K562 (cell line): ENCODE results near the gene FBXO36. TPM values are rescaled to one million over a fixed set of nuclear protein-coding genes. Genes with fewer than 3 reads are reported as not detected.

ENCODE experiments used
- BMI1 ChIP-seq: fragments of 150-350 bp; IDR thresholded peaks from 2 replicates; pipeline ENCODE4 v1.6.1; 2014; ENCODE audit warnings: low read length
- HDAC3 ChIP-seq: fragments of 450-650 bp; IDR thresholded peaks from 2 replicates; pipeline ENCODE4 v1.6.1; 2018; ENCODE audit warnings: borderline replicate concordance, mild to moderate bottlenecking, moderate library complexity; ENCODE audit not compliant: partially characterized antibody
- HMBOX1 ChIP-seq: sonication (generic); IDR thresholded peaks from 2 replicates; pipeline ENCODE4 v1.6.1; 2016
- OTX1 ChIP-seq: fragments of 450-650 bp; formaldehyde crosslinking; IDR thresholded peaks from 2 replicates; pipeline ENCODE4 v1.4.0; 2022; ENCODE audit warnings: mild to moderate bottlenecking
- SMARCE1 ChIP-seq: fragments of 450-650 bp; IDR thresholded peaks from 2 replicates; pipeline ENCODE4 v1.7.1; 2016; ENCODE audit warnings: mild to moderate bottlenecking
- SRSF9 ChIP-seq: fragments of 200-400 bp; formaldehyde crosslinking; IDR thresholded peaks from 2 replicates; pipeline ENCODE4 v1.6.1; 2017; ENCODE audit warnings: low read depth, low read length, borderline replicate concordance
- TAF1 ChIP-seq: IDR thresholded peaks from 2 replicates; pipeline ENCODE4 v1.6.1; 2011; ENCODE audit warnings: mild to moderate bottlenecking, low read length, moderate library complexity; ENCODE audit not compliant: insufficient read depth, control insufficient read depth, severe bottlenecking; ENCODE audit errors: extremely low read depth
- TEAD1 ChIP-seq, 2 experiments: fragments of 450-650 bp in 1 of 2; sonication (generic) in 1 of 2; formaldehyde crosslinking; IDR thresholded peaks; 2 replicates each; pipeline versions ENCODE4 v1.4.0 to v1.8.0; 2020 to 2022; ENCODE audit warnings: mild to moderate bottlenecking in 2 of 2, missing genetic modification reagents in 1 of 2
- ZNF121 ChIP-seq: sonication (generic); formaldehyde crosslinking; conservative IDR thresholded peaks from 2 replicates; pipeline ENCODE4 v1.8.0; 2022; ENCODE audit warnings: missing genetic modification reagents
- ZNF277 ChIP-seq: fragments of 250-450 bp; sonication (Bioruptor Pico); IDR thresholded peaks from 2 replicates; pipeline ENCODE4 v1.8.0; 2022; ENCODE audit warnings: inconsistent platforms, mild to moderate bottlenecking, moderate library complexity, borderline replicate concordance
- ZNF589 ChIP-seq: fragments of 200-800 bp; sonication (Bioruptor generic); IDR thresholded peaks from 2 replicates; pipeline ENCODE4 v1.6.1; 2016; ENCODE audit warnings: low read depth, missing genetic modification characterization, missing compliant biosample characterization
- ZNF764 ChIP-seq: fragments of 250-450 bp; sonication (Bioruptor Pico); IDR thresholded peaks from 2 replicates; pipeline ENCODE4 v1.4.0; 2020; ENCODE audit warnings: low read depth, mild to moderate bottlenecking, moderate library complexity
- polyA plus RNA-seq, 8 experiments: library from polyadenylated mRNA; depleted of rRNA in 4 of 8; stranded (reverse) in 5 of 8; unstranded in 3 of 8; fragments of >200 nt; fragmentation: Nextera tagmentation in 2 of 8; fragmentation: Illumina TruSeq in 1 of 8; extraction: Ambion mirVana in 2 of 8; extraction: Trizol in 1 of 8; gene quantifications; 2 replicates each; pipeline versions ENCODE4 v1.2.1 to v1.2.3, GENCODE V29; 2011 to 2014; ENCODE audit warnings: inconsistent platforms in 1 of 8, missing spikeins in 1 of 8
- total RNA-seq, 7 experiments: library from RNA; depleted of rRNA in 6 of 7; stranded (reverse); fragments of >200 nt in 6 of 7; fragmentation: Illumina TruSeq in 2 of 7; extraction: Trizol in 2 of 7; gene quantifications; 2 replicates each; pipeline versions ENCODE4 v1.2.1 to v1.2.3, GENCODE V29; 2011 to 2021; ENCODE audit warnings: low replicate concordance in 1 of 7

FBXO36 gene
- total and polyA plus RNA-seq, 9 of the 15 experiments (the other 6 are each of a cell fraction or from before 2014, with no cell fraction given), result 0.40 to 0.91 (median 0.58) TPM

- TF ChIP-seq ZNF277 (CRISPR knock-in tag) (no peak), BMI1 (no peak), HMBOX1 (no peak), ZNF121 (no peak), ZNF764 (CRISPR knock-in tag) (no peak), TEAD1 (CRISPR knock-in tag; IDR thresholded peaks at IDR 0.05) (no peak), HDAC3 (no peak), OTX1 (CRISPR knock-in tag) (no peak), ZNF589 (no peak), SRSF9 (no peak), TAF1 (no peak), SMARCE1 (0 out of 2 replicates have a peak, but pooled peaks have one; percentile 12)
Measured at GRCh38 chr2:229943770-229944449, 21.6 kb downstream of the FBXO36 start (continued).
